ENCODE results near the gene RGCC.
A peak's percentile ranks its signal among the peaks of the same experiment; 100 is the strongest.

RGCC gene

GRCh38 chr13:41454170-41454569, 3.2 kb upstream of the RGCC start:
- DNase-seq = no peak

GRCh38 chr13:41455725-41456419, 1.5 kb upstream of the RGCC start:
- DNase-seq = no peak

- peak; percentile 41 for DNase-seq
Observed at GRCh38 chr13:41457589-41458186, 338 bp downstream of the RGCC start.

- DNase-seq = peak; percentile 55
Observed at GRCh38 chr13:41458187-41458760, 924 bp downstream of the RGCC start.

GRCh38 chr13:41458761-41459431, 1.5 kb downstream of the RGCC start:
- peak; percentile 53 for DNase-seq

- no peak for DNase-seq
Observed at GRCh38 chr13:41459432-41460073, 2.2 kb downstream of the RGCC start.

- DNase-seq = no peak
Observed at GRCh38 chr13:41460074-41460465, 2.7 kb downstream of the RGCC start.

- no peak for DNase-seq
Observed at GRCh38 chr13:41460930-41461329, 3.6 kb downstream of the RGCC start.

GRCh38 chr13:41461527-41462139, 4.3 kb downstream of the RGCC start:
- no peak for DNase-seq

GRCh38 chr13:41462427-41462826, 5.1 kb downstream of the RGCC start:
- no peak for DNase-seq

GRCh38 chr13:41463838-41464602, 6.7 kb downstream of the RGCC start:
- peak; percentile 39 for DNase-seq

- DNase-seq = peak; percentile 75
Observed at GRCh38 chr13:41465241-41465847, 8.0 kb downstream of the RGCC start.

GRCh38 chr13:41465898-41466320, 8.6 kb downstream of the RGCC start:
- DNase-seq = no peak

- DNase-seq = no peak
Observed at GRCh38 chr13:41467425-41467945, 10.1 kb downstream of the RGCC start.

GRCh38 chr13:41468631-41469030, 11.3 kb downstream of the RGCC start:
- no peak for DNase-seq

GRCh38 chr13:41470196-41470595, 12.8 kb downstream of the RGCC start:
- DNase-seq = peak; percentile 42

- DNase-seq = no peak
Observed at GRCh38 chr13:41471785-41472184, 14.4 kb downstream of the RGCC start.

- DNase-seq = no peak
Observed at GRCh38 chr13:41487222-41487621, 29.9 kb downstream of the RGCC start.

- DNase-seq = no peak
Observed at GRCh38 chr13:41488124-41488523, 30.8 kb downstream of the RGCC start.

- DNase-seq = no peak
Observed at GRCh38 chr13:41490371-41491015, 33.1 kb downstream of the RGCC start.

GRCh38 chr13:41491436-41491835, 34.1 kb downstream of the RGCC start:
- no peak for DNase-seq
